ENCODE results near the gene MYMK. TPM values are rescaled to one million over a fixed set of nuclear protein-coding genes. Genes with fewer than 3 reads are reported as not detected.

Gene MYMK
- total and polyA plus RNA-seq, 2 of the 13 experiments (the other 11 are each of a cell fraction or from before 2014, with no cell fraction given) = not detected

DNA sequence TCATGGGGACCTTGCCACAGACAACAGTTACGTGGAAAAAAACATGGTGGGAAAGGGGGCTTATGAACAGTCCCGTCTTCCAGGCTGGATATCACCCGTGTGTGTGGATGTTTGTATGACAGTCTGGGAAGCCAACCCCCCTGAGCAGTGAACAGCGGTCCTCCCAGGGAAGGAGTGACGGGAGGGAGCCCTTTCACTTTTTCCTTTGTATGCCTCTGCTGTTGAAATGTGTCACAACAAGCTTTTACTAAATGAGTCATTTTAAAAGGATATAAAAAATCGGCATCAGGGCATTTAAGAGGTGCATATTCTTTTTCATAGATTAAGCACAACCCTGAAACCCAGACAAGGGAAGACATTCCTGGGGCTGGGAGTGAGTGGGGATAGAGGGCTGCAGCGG, 5.1 kb downstream of the MYMK start:
- Histone ChIP-seq H3K4me1 (ENCODE audit: insufficient read depth, low read length) (peaks cover 27% of the 10 kb centered on the region), H3K79me2 (ENCODE audit: insufficient read depth, low read length) (no peaks in the 10 kb centered on the region), H3K27me3 (ENCODE audit: control insufficient read depth in 1 of 2, insufficient read depth in 2 of 2, low read length in 2 of 2) (peaks cover 15 to 90% of the 10 kb centered on the region in 2 experiments; a peak in 4 of 5 replicates), H2AFZ (ENCODE audit: low read length) (no peak overlapping the region), H3K9me3 (ENCODE audit: low read length) (no peaks in the 10 kb centered on the region), H4K20me1 (ENCODE audit: insufficient read depth, low read length) (no peaks in the 10 kb centered on the region), H3K4me3 (replicated peaks in 1 of 3; ENCODE audit: insufficient read depth in 1 of 3, low read depth in 2 of 3, low read length in 3 of 3) (no peak overlapping the region), H3K27ac (ENCODE audit: extremely low read length, insufficient read depth, low read length) (no peak overlapping the region), H3K4me2 (ENCODE audit: low read depth, low read length) (no peak overlapping the region), H3K9ac (ENCODE audit: insufficient read depth, low read depth, low read length) (no peak overlapping the region), H3K36me3 (replicated peaks in 1 of 2; ENCODE audit: control insufficient read depth in 1 of 2, insufficient read depth in 2 of 2, low read length in 2 of 2) (no peaks in the 10 kb centered on the region)
- in situ Hi-C loops (cut with HindIII; ENCODE audit: extremely low pct_ligation_motif_present, low pct_unique_long_range_greater_than_20kb) = no loop called here
- FAIRE-seq (no peak), DNase-seq (ENCODE audit: low spot score) (no peak), ATAC-seq (no peak)
- CTCF ChIA-PET (ENCODE audit: low intra/inter-chr PET ratio, low total read pairs) = no interaction called here
- no peak for TF ChIP-seq STAT5B (CRISPR knock-in tag; IDR thresholded peaks at IDR 0.05)
- TF ChIP-seq, protein P1, sequence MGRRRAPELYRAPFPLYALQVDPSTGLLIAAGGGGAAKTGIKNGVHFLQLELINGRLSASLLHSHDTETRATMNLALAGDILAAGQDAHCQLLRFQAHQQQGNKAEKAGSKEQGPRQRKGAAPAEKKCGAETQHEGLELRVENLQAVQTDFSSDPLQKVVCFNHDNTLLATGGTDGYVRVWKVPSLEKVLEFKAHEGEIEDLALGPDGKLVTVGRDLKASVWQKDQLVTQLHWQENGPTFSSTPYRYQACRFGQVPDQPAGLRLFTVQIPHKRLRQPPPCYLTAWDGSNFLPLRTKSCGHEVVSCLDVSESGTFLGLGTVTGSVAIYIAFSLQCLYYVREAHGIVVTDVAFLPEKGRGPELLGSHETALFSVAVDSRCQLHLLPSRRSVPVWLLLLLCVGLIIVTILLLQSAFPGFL (CRISPR knock-in tag; IDR thresholded peaks at IDR 0.05) = no peak
- no peak for TF ChIP-seq ZSCAN29 (CRISPR knock-in tag; conservative IDR thresholded peaks at IDR 0.05)
- TF ChIP-seq, protein P2, sequence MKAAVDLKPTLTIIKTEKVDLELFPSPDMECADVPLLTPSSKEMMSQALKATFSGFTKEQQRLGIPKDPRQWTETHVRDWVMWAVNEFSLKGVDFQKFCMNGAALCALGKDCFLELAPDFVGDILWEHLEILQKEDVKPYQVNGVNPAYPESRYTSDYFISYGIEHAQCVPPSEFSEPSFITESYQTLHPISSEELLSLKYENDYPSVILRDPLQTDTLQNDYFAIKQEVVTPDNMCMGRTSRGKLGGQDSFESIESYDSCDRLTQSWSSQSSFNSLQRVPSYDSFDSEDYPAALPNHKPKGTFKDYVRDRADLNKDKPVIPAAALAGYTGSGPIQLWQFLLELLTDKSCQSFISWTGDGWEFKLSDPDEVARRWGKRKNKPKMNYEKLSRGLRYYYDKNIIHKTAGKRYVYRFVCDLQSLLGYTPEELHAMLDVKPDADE (CRISPR knock-in tag; IDR thresholded peaks at IDR 0.05) = no peak
- TF ChIP-seq MTA3 (CRISPR knock-in tag; IDR thresholded peaks at IDR 0.05) = no peak
- TF ChIP-seq, protein P3, sequence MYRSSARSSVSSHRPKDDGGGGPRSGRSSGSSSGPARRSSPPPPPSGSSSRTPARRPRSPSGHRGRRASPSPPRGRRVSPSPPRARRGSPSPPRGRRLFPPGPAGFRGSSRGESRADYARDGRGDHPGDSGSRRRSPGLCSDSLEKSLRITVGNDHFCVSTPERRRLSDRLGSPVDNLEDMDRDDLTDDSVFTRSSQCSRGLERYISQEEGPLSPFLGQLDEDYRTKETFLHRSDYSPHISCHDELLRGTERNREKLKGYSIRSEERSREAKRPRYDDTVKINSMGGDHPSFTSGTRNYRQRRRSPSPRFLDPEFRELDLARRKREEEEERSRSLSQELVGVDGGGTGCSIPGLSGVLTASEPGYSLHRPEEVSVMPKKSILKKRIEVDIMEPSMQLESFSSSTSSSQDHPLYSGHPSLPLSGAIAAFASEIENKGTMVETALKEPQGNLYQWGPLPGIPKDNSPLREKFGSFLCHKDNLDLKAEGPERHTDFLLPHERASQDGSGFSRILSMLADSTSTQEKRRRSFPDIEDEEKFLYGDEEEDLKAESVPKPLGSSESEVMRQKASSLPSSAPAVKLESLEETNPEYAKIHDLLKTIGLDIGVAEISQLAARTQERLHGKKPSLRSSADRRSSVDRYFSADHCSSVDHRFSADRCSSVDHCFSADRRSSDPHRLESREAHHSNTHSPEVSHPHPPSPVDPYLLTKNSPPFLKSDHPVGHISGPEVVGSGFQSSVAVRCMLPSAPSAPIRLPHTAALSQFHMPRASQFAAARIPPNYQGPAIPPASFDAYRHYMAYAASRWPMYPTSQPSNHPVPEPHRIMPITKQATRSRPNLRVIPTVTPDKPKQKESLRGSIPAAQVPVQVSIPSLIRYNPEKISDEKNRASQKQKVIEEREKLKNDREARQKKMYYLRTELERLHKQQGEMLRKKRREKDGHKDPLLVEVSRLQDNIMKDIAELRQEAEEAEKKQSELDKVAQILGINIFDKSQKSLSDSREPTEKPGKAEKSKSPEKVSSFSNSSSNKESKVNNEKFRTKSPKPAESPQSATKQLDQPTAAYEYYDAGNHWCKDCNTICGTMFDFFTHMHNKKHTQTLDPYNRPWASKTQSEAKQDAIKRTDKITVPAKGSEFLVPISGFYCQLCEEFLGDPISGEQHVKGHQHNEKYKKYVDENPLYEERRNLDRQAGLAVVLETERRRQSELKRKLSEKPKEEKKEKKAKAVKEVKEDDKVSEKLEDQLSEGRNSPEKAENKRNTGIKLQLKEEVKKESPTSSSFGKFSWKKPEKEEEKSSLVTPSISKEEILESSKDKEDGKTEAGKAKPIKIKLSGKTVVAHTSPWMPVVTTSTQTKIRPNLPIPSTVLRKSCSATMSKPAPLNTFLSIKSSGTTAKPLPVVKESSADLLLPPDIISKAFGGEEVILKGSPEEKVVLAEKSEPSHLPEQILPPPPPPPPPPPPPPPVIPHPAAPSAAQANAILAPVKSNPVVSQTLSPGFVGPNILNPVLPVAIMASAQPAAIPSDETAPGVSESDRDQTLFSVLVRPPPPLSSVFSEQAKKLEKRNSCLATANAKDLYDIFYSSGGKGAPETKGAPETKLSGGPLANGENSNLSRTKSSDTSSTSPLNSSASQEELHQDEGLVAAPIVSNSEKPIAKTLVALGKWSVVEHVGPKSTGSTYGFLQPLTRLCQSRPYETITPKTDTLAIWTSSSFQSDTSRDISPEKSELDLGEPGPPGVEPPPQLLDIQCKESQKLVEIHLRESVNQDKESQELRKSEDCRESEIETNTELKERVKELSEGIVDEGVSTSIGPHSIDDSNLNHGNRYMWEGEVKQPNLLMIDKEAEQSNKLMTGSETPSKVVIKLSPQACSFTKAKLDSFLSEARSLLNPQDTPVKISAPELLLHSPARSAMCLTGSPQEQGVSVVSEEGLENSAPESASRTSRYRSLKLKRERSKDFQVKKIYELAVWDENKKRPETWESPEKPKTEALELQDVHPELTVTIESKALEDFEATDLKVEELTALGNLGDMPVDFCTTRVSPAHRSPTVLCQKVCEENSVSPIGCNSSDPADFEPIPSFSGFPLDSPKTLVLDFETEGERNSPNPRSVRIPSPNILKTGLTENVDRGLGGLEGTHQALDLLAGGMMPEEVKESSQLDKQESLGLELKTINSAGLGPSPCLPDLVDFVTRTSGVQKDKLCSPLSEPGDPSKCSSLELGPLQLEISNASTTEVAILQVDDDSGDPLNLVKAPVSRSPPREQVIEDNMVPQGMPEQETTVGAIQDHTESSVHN (CRISPR knock-in tag; IDR thresholded peaks at IDR 0.05) = no peak
- no peak for TF ChIP-seq NFIC (IDR thresholded peaks at IDR 0.05; ENCODE audit: low read length)
- no peak for TF ChIP-seq IKZF4 (CRISPR knock-in tag; IDR thresholded peaks at IDR 0.05; ENCODE audit: borderline replicate concordance, low read depth, not compliant biosample characterization)
- TF ChIP-seq PITX1 (CRISPR knock-in tag; IDR thresholded peaks at IDR 0.05) = no peak
- WGBS (ENCODE audit: low lambda C conversion rate) = 22% methylated on average over 7 of the region's 7 CpGs
- BruUV-seq (replicated peaks) = no TSS peak
- intact Hi-C loops (cut with micrococcal nuclease; ENCODE audit: unreplicated experiment) = no loop called here
- POLR2A ChIA-PET = no interaction called here
